KMS-11 (cell line): Measurements from ENCODE around the gene RYR2.

Source experiments
- H2AFZ ChIP-seq: fragments of 200-600 bp; sonication (generic); 2 replicates; pipeline ENCODE4 v1.6.1; 2016; ENCODE audit warnings: antibody characterized with exemption, mixed run types, low read depth
- H3K27ac ChIP-seq: fragments of 200-600 bp; sonication (generic); 2 replicates; pipeline ENCODE4 v1.6.1; 2016; ENCODE audit warnings: mild to moderate bottlenecking, mixed run types
- H3K27me3 ChIP-seq: fragments of 200-600 bp; sonication (generic); 2 replicates; pipeline ENCODE4 v1.6.1; 2017; ENCODE audit warnings: mild to moderate bottlenecking, low read depth, mixed run types, moderate library complexity; ENCODE audit not compliant: insufficient read depth
- H3K36me3 ChIP-seq: fragments of 200-600 bp; sonication (generic); 2 replicates; pipeline ENCODE4 v1.6.1; 2017; ENCODE audit warnings: mild to moderate bottlenecking, mixed run types; ENCODE audit not compliant: insufficient read depth
- H3K4me1 ChIP-seq: fragments of 200-600 bp; sonication (generic); 2 replicates; pipeline ENCODE4 v1.6.1; 2016; ENCODE audit warnings: mild to moderate bottlenecking, low read depth, mixed run types; ENCODE audit not compliant: poor library complexity, severe bottlenecking
- H3K4me2 ChIP-seq: fragments of 200-600 bp; sonication (generic); 2 replicates; pipeline ENCODE4 v1.7.0; 2016; ENCODE audit warnings: mild to moderate bottlenecking, mixed run types
- H3K4me3 ChIP-seq: fragments of 200-600 bp; sonication (generic); IDR thresholded peaks from 2 replicates; pipeline ENCODE4 v1.6.1; 2017; ENCODE audit warnings: low read depth, low read length, mixed read lengths; ENCODE audit not compliant: insufficient read depth
- H3K79me2 ChIP-seq: fragments of 200-600 bp; sonication (generic); 2 replicates; pipeline ENCODE4 v1.6.1; 2016; ENCODE audit warnings: low read depth, mixed run types; ENCODE audit not compliant: insufficient read depth
- H3K9ac ChIP-seq: fragments of 200-600 bp; sonication (generic); 2 replicates; pipeline ENCODE4 v1.6.1; 2016; ENCODE audit warnings: mild to moderate bottlenecking, mixed run types
- H4K20me1 ChIP-seq: fragments of 200-600 bp; sonication (generic); 2 replicates; pipeline ENCODE4 v1.6.1; 2016; ENCODE audit warnings: mild to moderate bottlenecking, mixed run types; ENCODE audit not compliant: insufficient read depth
- CTCF ChIP-seq: fragments of 200-600 bp; sonication (generic); conservative IDR thresholded peaks from 2 replicates; pipeline ENCODE4 v1.6.1; 2017; ENCODE audit warnings: low read depth, mild to moderate bottlenecking, antibody characterized with exemption, low read length, moderate library complexity, mixed read lengths

RYR2 gene

DNA sequence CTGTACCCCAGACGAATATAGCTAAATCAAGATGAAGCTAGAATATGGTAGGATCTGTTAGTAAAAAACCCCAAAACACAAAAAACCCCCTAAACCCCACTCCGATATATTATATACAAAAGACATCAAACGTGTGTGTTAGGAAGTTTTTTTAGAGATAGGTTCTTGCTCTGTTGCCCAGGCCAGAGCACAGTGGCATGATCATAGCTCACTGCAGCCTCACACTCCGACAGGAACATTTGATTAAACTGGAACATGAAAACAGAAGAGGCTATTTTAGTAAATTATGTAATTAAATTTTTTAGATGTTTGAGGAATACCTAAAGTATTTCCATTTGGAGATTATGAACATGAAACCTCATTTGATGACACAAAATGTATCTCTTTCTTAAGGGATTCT is 8.2 kb upstream of the RYR2 start:
- H3K4me1 ChIP-seq = no peaks in the 10 kb centered on the region
- TF ChIP-seq CTCF = no peak

DNA sequence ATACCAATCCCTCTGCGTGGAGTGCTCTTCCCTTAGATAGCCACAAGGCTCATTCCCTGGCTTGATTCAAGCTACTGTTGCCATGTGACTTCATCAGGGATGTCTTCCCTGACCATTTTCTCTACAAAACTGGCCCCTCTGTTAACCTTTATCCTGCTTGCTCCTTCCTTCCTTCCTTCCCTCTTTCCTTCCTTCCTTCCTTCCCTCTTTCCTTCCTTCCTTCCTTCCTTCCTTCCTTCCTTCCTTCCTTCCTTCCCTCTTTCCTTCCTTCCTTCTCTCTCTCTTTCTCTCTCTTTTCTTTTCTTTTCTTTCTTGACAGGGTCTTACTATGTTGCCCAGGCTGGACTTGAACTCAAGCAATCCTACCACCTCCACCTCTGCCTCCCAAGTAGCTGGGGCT is 6.2 kb upstream of the RYR2 start:
- Histone ChIP-seq H3K36me3 (no peaks in the 10 kb centered on the region), H3K9ac (no peak overlapping the region), H4K20me1 (no peaks in the 10 kb centered on the region), H3K79me2 (no peaks in the 10 kb centered on the region), H2AFZ (no peak overlapping the region), H3K4me3 (no peak overlapping the region), H3K27me3 (no peaks in the 10 kb centered on the region), H3K4me1 (no peaks in the 10 kb centered on the region), H3K27ac (no peak overlapping the region), H3K4me2 (no peak overlapping the region)
- no peak for TF ChIP-seq CTCF

More for the DNA sequence above, 8.2 kb upstream of the RYR2 start:
- Histone ChIP-seq H3K4me2 (no peak overlapping the region), H3K9ac (no peak overlapping the region), H2AFZ (no peak overlapping the region), H4K20me1 (no peaks in the 10 kb centered on the region), H3K4me3 (no peak overlapping the region), H3K27ac (no peak overlapping the region), H3K79me2 (no peaks in the 10 kb centered on the region), H3K27me3 (no peaks in the 10 kb centered on the region), H3K36me3 (no peaks in the 10 kb centered on the region)

- no peak for TF ChIP-seq CTCF
- H3K36me3 ChIP-seq = no peaks in the 10 kb centered on the region
- no peaks in the 10 kb centered on the region for H3K79me2 ChIP-seq
- no peak overlapping the region for H3K27ac ChIP-seq
- H4K20me1 ChIP-seq = no peaks in the 10 kb centered on the region
- H3K4me3 ChIP-seq = no peak overlapping the region
- H3K4me1 ChIP-seq = no peaks in the 10 kb centered on the region
- H3K4me2 ChIP-seq = no peak overlapping the region
- H3K27me3 ChIP-seq = no peaks in the 10 kb centered on the region
- H2AFZ ChIP-seq = no peak overlapping the region
- no peak overlapping the region for H3K9ac ChIP-seq
Observed at GRCh38 chr1:237038211-237038610, 3.8 kb upstream of the RYR2 start.

DNA sequence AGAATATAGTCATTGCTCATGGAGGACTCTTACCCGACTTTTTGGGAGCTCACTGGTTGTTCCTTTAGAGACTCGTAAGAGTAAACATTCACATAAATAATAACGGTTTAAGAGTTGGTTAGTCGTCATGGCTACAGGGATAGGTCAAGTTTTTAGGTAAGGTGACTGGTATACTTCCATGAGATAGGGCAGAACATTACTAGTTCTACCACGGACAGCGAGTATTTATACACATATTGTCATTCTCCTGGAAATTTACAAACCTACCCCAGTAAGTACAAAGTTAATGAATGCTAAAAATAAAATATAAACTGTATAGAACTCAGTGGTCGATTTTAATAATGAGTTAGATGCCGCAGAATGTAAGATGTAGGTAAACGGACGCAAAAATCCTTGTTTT is 1.2 kb upstream of the RYR2 start:
- no peak overlapping the region for H2AFZ ChIP-seq
- no peak for TF ChIP-seq CTCF
- no peak overlapping the region for H3K4me2 ChIP-seq
- H3K79me2 ChIP-seq = no peaks in the 10 kb centered on the region
- no peaks in the 10 kb centered on the region for H3K36me3 ChIP-seq
- H3K4me3 ChIP-seq = no peak overlapping the region
- H3K27ac ChIP-seq = no peak overlapping the region
- H4K20me1 ChIP-seq = no peaks in the 10 kb centered on the region
- H3K27me3 ChIP-seq = no peaks in the 10 kb centered on the region
- no peak overlapping the region for H3K9ac ChIP-seq
- no peaks in the 10 kb centered on the region for H3K4me1 ChIP-seq

GRCh38 chr1:237041461-237041794 is 556 bp upstream of the RYR2 start:
- Histone ChIP-seq H3K4me2 (no peak overlapping the region), H3K27ac (no peak overlapping the region), H3K9ac (no peak overlapping the region), H2AFZ (no peak overlapping the region), H3K4me3 (no peak overlapping the region), H3K4me1 (no peaks in the 10 kb centered on the region), H4K20me1 (no peaks in the 10 kb centered on the region), H3K27me3 (no peaks in the 10 kb centered on the region), H3K79me2 (no peaks in the 10 kb centered on the region), H3K36me3 (no peaks in the 10 kb centered on the region)
- TF ChIP-seq CTCF = no peak
